ENCODE data around the gene MEI4.

Gene MEI4

GRCh38 chr6:77624515-77624914 lies 28.3 kb upstream of the MEI4 start:
- TF ChIP-seq CTCF (IDR thresholded peaks at IDR 0.05; ENCODE audit: low read depth, low read length, missing control alignments) = no peak
- no peak overlapping the region for H3K4me3 ChIP-seq (ENCODE audit: low read depth, low read length)
- no peak for DNase-seq (ENCODE audit: low read depth)

GRCh38 chr6:77626426-77626825 lies 26.4 kb upstream of the MEI4 start:
- no peak overlapping the region for H3K4me3 ChIP-seq (ENCODE audit: low read depth, low read length)
- TF ChIP-seq CTCF (IDR thresholded peaks at IDR 0.05; ENCODE audit: low read depth, low read length, missing control alignments) = no peak
- DNase-seq (ENCODE audit: low read depth) = no peak

- DNase-seq (ENCODE audit: low read depth) = no peak
- no peak for TF ChIP-seq CTCF (IDR thresholded peaks at IDR 0.05; ENCODE audit: low read depth, low read length, missing control alignments)
- no peak overlapping the region for H3K4me3 ChIP-seq (ENCODE audit: low read depth, low read length)
These were observed 22.8 kb upstream of the MEI4 start for GRCh38 chr6:77630014-77630413.

GRCh38 chr6:77633471-77633870 lies 19.4 kb upstream of the MEI4 start:
- no peak for DNase-seq (ENCODE audit: low read depth)
- H3K4me3 ChIP-seq (ENCODE audit: low read depth, low read length) = no peak overlapping the region
- TF ChIP-seq CTCF (IDR thresholded peaks at IDR 0.05; ENCODE audit: low read depth, low read length, missing control alignments) = no peak

GRCh38 chr6:77633993-77634715 lies 18.7 kb upstream of the MEI4 start:
- H3K4me3 ChIP-seq (ENCODE audit: low read depth, low read length) = no peak overlapping the region
- no peak for DNase-seq (ENCODE audit: low read depth)

GRCh38 chr6:77638129-77638830 lies 14.6 kb upstream of the MEI4 start:
- DNase-seq (ENCODE audit: low read depth) = no peak
- TF ChIP-seq CTCF (IDR thresholded peaks at IDR 0.05; ENCODE audit: low read depth, low read length, missing control alignments) = no peak

More at GRCh38 chr6:77633993-77634715, 18.7 kb upstream of the MEI4 start:
- no peak for TF ChIP-seq CTCF (IDR thresholded peaks at IDR 0.05; ENCODE audit: low read depth, low read length, missing control alignments)

More at GRCh38 chr6:77638129-77638830, 14.6 kb upstream of the MEI4 start:
- no peak overlapping the region for H3K4me3 ChIP-seq (ENCODE audit: low read depth, low read length)
